HepG2 (cell line): ENCODE data around the gene RERE. TPM values are rescaled to one million over a fixed set of nuclear protein-coding genes. Genes with fewer than 3 reads are reported as not detected.
A peak's percentile ranks its signal among the peaks of the same experiment; 100 is the strongest.

Experiments
- ARNTL ChIP-seq: sonication (generic); formaldehyde crosslinking; IDR thresholded peaks from 2 replicates; pipeline ENCODE4 v1.4.0; 2020; ENCODE audit warnings: mild to moderate bottlenecking, missing genetic modification reagents
- ATM ChIP-seq: fragments of 450-650 bp; IDR thresholded peaks from 2 replicates; pipeline ENCODE4 v1.7.1; 2017; ENCODE audit warnings: mild to moderate bottlenecking, borderline replicate concordance
- CCAR2 ChIP-seq: fragments of 200-400 bp; formaldehyde crosslinking; optimal IDR thresholded peaks from 2 replicates; pipeline ENCODE3; 2018; ENCODE audit warnings: low read depth, mild to moderate bottlenecking, low read length, moderate library complexity
- PHF21A ChIP-seq: sonication (generic); formaldehyde crosslinking; IDR thresholded peaks from 2 replicates; pipeline ENCODE4 v1.5.0; 2020; ENCODE audit warnings: mild to moderate bottlenecking, missing genetic modification reagents
- POLR2G ChIP-seq: fragments of 200-400 bp; formaldehyde crosslinking; IDR thresholded peaks from 2 replicates; pipeline ENCODE4 v1.6.1; 2018; ENCODE audit warnings: mild to moderate bottlenecking, low read depth, low read length, moderate library complexity
- SRF ChIP-seq: IDR thresholded peaks from 2 replicates; pipeline ENCODE4 v1.6.1; 2011; ENCODE audit warnings: mild to moderate bottlenecking, low read depth, low read length, moderate library complexity
- TGIF2 ChIP-seq: IDR thresholded peaks from 2 replicates; pipeline ENCODE4 v1.6.1; 2016; ENCODE audit warnings: control low read depth, missing compliant biosample characterization
- ZNF280B ChIP-seq: sonication (generic); formaldehyde crosslinking; IDR thresholded peaks from 2 replicates; pipeline ENCODE4 v1.5.0; 2020; ENCODE audit warnings: missing genetic modification reagents, mild to moderate bottlenecking, borderline replicate concordance
- ZNF280D ChIP-seq: sonication (generic); formaldehyde crosslinking; IDR thresholded peaks from 2 replicates; pipeline ENCODE4 v1.5.1; 2020; ENCODE audit warnings: mild to moderate bottlenecking, missing genetic modification reagents
- ZNF431 ChIP-seq: sonication (generic); formaldehyde crosslinking; IDR thresholded peaks from 2 replicates; pipeline ENCODE4 v1.9.0; 2022; ENCODE audit warnings: missing genetic modification reagents, low read depth, mild to moderate bottlenecking, borderline replicate concordance
- ZNF451 ChIP-seq: sonication (generic); formaldehyde crosslinking; IDR thresholded peaks from 2 replicates; pipeline ENCODE4 v1.5.0; 2020; ENCODE audit warnings: mild to moderate bottlenecking, missing genetic modification reagents
- polyA plus RNA-seq, 8 experiments: library from polyadenylated mRNA; depleted of rRNA in 3 of 8; stranded (reverse) in 7 of 8; unstranded in 1 of 8; fragments of >200 nt; fragmentation: Illumina TruSeq in 4 of 8; extraction: Trizol in 4 of 8; gene quantifications; 2 replicates each; pipeline versions ENCODE4 v1.2.1 to v1.2.3, GENCODE V29; 2011 to 2016; ENCODE audit warnings: low read depth in 4 of 8, missing spikeins in 1 of 8, mixed read lengths in 1 of 8; ENCODE audit not compliant: insufficient read depth in 1 of 8
- total RNA-seq, 5 experiments: library from RNA; depleted of rRNA; stranded (reverse); fragments of >200 nt; fragmentation: Illumina TruSeq; extraction: Trizol; gene quantifications; 2 replicates each; pipeline ENCODE4 v1.2.3, GENCODE V29; 2016; ENCODE audit warnings: low read depth in 1 of 5
- TF ChIP-seq, protein P1 (sequence below): sonication (generic); formaldehyde crosslinking; IDR thresholded peaks from 2 replicates; pipeline ENCODE4 v1.4.0; 2020; ENCODE audit warnings: missing genetic modification reagents
- TF ChIP-seq, protein P2 (sequence below): sonication (generic); formaldehyde crosslinking; IDR thresholded peaks from 2 replicates; pipeline ENCODE4 v1.8.0; 2022; ENCODE audit warnings: missing genetic modification reagents, mild to moderate bottlenecking, moderate library complexity, borderline replicate concordance
- TF ChIP-seq, protein P3 (sequence below): sonication (generic); formaldehyde crosslinking; conservative IDR thresholded peaks from 2 replicates; pipeline ENCODE4 v1.8.0; 2022; ENCODE audit warnings: mild to moderate bottlenecking, moderate library complexity, missing genetic modification reagents
- TF ChIP-seq, protein P4 (sequence below): sonication (generic); formaldehyde crosslinking; IDR thresholded peaks from 2 replicates; pipeline ENCODE4 v1.5.0; 2020; ENCODE audit warnings: missing genetic modification reagents

Gene RERE
- total and polyA plus RNA-seq, 2 of the 13 experiments (the other 11 are each of a cell fraction or from before 2014, with no cell fraction given), result 18.3 to 21.9 TPM

DNA sequence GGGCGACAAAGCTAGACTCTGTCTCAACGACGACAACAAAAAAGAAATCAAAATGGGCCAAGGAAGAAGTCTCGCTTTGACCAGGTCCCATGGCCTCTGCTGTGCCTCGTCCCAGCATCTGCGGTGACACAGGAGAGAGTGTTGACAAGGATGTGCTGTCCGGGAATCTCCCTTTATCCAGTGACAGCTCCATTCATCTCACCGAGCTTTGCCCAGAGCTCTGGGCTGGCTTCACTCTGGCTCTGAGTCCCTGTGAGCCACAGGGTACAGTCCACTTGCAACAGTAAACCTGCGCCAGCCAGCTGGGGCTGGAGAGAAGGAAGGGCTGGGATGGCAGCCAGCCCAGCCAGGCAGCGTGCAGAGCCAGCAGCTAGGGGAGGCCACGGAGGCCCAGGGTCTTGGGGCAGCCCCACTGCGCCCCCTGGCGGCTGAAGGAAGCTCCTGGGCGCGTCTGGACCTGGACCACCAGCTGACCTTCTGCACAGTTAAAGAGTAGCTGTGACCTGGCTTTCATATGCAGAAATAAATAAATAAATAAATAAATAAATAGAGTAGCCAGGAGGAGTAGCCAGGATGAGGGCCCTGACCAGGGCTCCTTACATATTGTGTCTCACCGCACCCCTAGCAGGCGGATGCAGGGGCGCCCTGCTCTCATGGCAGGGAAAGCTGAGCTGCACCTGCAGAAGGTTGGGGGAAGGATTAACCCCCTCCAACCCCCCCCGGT, 31.4 kb upstream of the RERE start (continued):
- no peak for TF ChIP-seq ARNTL (CRISPR knock-in tag)
- TF ChIP-seq POLR2G, result no peak
- TF ChIP-seq SRF, result no peak
- 0 out of 2 replicates have a peak, but pooled peaks have one; percentile 15 for TF ChIP-seq ZNF451 (CRISPR knock-in tag)
- no peak for TF ChIP-seq CCAR2
- TF ChIP-seq, protein P1, sequence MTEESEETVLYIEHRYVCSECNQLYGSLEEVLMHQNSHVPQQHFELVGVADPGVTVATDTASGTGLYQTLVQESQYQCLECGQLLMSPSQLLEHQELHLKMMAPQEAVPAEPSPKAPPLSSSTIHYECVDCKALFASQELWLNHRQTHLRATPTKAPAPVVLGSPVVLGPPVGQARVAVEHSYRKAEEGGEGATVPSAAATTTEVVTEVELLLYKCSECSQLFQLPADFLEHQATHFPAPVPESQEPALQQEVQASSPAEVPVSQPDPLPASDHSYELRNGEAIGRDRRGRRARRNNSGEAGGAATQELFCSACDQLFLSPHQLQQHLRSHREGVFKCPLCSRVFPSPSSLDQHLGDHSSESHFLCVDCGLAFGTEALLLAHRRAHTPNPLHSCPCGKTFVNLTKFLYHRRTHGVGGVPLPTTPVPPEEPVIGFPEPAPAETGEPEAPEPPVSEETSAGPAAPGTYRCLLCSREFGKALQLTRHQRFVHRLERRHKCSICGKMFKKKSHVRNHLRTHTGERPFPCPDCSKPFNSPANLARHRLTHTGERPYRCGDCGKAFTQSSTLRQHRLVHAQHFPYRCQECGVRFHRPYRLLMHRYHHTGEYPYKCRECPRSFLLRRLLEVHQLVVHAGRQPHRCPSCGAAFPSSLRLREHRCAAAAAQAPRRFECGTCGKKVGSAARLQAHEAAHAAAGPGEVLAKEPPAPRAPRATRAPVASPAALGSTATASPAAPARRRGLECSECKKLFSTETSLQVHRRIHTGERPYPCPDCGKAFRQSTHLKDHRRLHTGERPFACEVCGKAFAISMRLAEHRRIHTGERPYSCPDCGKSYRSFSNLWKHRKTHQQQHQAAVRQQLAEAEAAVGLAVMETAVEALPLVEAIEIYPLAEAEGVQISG (CRISPR knock-in tag), result peak; percentile 60
- TF ChIP-seq, protein P2, sequence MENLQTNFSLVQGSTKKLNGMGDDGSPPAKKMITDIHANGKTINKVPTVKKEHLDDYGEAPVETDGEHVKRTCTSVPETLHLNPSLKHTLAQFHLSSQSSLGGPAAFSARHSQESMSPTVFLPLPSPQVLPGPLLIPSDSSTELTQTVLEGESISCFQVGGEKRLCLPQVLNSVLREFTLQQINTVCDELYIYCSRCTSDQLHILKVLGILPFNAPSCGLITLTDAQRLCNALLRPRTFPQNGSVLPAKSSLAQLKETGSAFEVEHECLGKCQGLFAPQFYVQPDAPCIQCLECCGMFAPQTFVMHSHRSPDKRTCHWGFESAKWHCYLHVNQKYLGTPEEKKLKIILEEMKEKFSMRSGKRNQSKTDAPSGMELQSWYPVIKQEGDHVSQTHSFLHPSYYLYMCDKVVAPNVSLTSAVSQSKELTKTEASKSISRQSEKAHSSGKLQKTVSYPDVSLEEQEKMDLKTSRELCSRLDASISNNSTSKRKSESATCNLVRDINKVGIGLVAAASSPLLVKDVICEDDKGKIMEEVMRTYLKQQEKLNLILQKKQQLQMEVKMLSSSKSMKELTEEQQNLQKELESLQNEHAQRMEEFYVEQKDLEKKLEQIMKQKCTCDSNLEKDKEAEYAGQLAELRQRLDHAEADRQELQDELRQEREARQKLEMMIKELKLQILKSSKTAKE (CRISPR knock-in tag), result 0 out of 2 replicates have a peak, but pooled peaks have one; percentile 34
- TF ChIP-seq PHF21A (CRISPR knock-in tag), result peak; percentile 32
- no peak for TF ChIP-seq TGIF2 (CRISPR knock-in tag)
- TF ChIP-seq, protein P3, sequence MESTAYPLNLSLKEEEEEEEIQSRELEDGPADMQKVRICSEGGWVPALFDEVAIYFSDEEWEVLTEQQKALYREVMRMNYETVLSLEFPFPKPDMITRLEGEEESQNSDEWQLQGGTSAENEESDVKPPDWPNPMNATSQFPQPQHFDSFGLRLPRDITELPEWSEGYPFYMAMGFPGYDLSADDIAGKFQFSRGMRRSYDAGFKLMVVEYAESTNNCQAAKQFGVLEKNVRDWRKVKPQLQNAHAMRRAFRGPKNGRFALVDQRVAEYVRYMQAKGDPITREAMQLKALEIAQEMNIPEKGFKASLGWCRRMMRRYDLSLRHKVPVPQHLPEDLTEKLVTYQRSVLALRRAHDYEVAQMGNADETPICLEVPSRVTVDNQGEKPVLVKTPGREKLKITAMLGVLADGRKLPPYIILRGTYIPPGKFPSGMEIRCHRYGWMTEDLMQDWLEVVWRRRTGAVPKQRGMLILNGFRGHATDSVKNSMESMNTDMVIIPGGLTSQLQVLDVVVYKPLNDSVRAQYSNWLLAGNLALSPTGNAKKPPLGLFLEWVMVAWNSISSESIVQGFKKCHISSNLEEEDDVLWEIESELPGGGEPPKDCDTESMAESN (CRISPR knock-in tag), result peak; percentile 67; the same call in 1 of the 2 replicates
- TF ChIP-seq, protein P4, sequence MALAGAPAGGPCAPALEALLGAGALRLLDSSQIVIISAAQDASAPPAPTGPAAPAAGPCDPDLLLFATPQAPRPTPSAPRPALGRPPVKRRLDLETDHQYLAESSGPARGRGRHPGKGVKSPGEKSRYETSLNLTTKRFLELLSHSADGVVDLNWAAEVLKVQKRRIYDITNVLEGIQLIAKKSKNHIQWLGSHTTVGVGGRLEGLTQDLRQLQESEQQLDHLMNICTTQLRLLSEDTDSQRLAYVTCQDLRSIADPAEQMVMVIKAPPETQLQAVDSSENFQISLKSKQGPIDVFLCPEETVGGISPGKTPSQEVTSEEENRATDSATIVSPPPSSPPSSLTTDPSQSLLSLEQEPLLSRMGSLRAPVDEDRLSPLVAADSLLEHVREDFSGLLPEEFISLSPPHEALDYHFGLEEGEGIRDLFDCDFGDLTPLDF, result no peak
- TF ChIP-seq ATM, result no peak
- 0 out of 2 replicates have a peak, but pooled peaks have one; percentile 34 for TF ChIP-seq ZNF431 (CRISPR knock-in tag)
- peak; percentile 51; the same call in 1 of the 2 replicates for TF ChIP-seq ZNF280B
- TF ChIP-seq ZNF280D (CRISPR knock-in tag), result no peak
